Smooth muscle cell (in vitro differentiated cells): ENCODE data around the gene MDM4. TPM values are rescaled to one million over a fixed set of nuclear protein-coding genes. Genes with fewer than 3 reads are reported as not detected.
A peak's percentile ranks its signal among the peaks of the same experiment; 100 is the strongest.

Experiments
- DNase-seq: peaks from one replicate; lab custom pipeline; 2025; ENCODE audit not compliant: unreplicated experiment; lab: John Stamatoyannopoulos, UW
- H2AFZ ChIP-seq: fragments of 200-600 bp; sonication (generic); 2 replicates; pipeline ENCODE4 v1.6.0; 2016; ENCODE audit warnings: antibody characterized with exemption, low read depth, mild to moderate bottlenecking
- H3F3A ChIP-seq: fragments of 200-600 bp; sonication (generic); 2 replicates; pipeline ENCODE4 v1.6.0; 2017; ENCODE audit warnings: antibody characterized with exemption, low read depth
- H3K27ac ChIP-seq: fragments of 200-600 bp; sonication (generic); 2 replicates; pipeline ENCODE4 v1.5.1; 2016; ENCODE audit warnings: low read depth, mild to moderate bottlenecking
- H3K27me3 ChIP-seq: fragments of 200-600 bp; sonication (generic); 2 replicates; pipeline ENCODE4 v1.6.1; 2016; ENCODE audit warnings: low read depth, mild to moderate bottlenecking
- H3K36me3 ChIP-seq: fragments of 200-600 bp; sonication (generic); 2 replicates; pipeline ENCODE4 v1.5.1; 2016; ENCODE audit warnings: low read depth
- H3K4me1 ChIP-seq: fragments of 200-600 bp; sonication (generic); 2 replicates; pipeline ENCODE4 v1.5.1; 2016; ENCODE audit warnings: low read depth
- H3K4me2 ChIP-seq: fragments of 200-600 bp; sonication (generic); 2 replicates; pipeline ENCODE4 v1.6.0; 2016; ENCODE audit warnings: mild to moderate bottlenecking
- H3K4me3 ChIP-seq: fragments of 200-600 bp; sonication (generic); 2 replicates; pipeline ENCODE4 v1.5.1; 2016; ENCODE audit warnings: mild to moderate bottlenecking
- H3K79me2 ChIP-seq: fragments of 200-600 bp; sonication (generic); 2 replicates; pipeline ENCODE4 v1.6.0; 2016; ENCODE audit warnings: low read depth, mild to moderate bottlenecking
- H3K9ac ChIP-seq: fragments of 200-600 bp; sonication (generic); 2 replicates; pipeline ENCODE4 v1.6.0; 2016; ENCODE audit warnings: low read depth
- H3K9me3 ChIP-seq: fragments of 200-600 bp; sonication (generic); replicated peaks from 2 replicates; pipeline ENCODE4 v1.5.1; 2016; ENCODE audit warnings: low read depth
- H4K20me1 ChIP-seq: fragments of 200-600 bp; sonication (generic); 2 replicates; pipeline ENCODE4 v1.6.0; 2016; ENCODE audit warnings: low read depth
- WGBS: methylation state at CpG from one replicate; pipeline ENCODE4 v1.1.7; 2016; ENCODE audit warnings: low lambda C conversion rate; 5-methylcytosine and 5-hydroxymethylcytosine counted together
- polyA plus RNA-seq: library from polyadenylated mRNA; unstranded; fragments of >200 nt; fragmentation: Nextera tagmentation; extraction: Ambion mirVana; gene quantifications from 2 replicates; pipeline ENCODE4 v1.2.1, GENCODE V29; 2016
- total RNA-seq: library from RNA; depleted of rRNA; stranded (reverse); fragments of >200 nt; gene quantifications from 2 replicates; pipeline ENCODE4 v1.2.3, GENCODE V29; 2014
- TF ChIP-seq, protein P1 (sequence below): fragments of 200-600 bp; sonication (generic); IDR thresholded peaks from 2 replicates; pipeline ENCODE4 v1.5.1; 2017; ENCODE audit warnings: borderline replicate concordance, mild to moderate bottlenecking, antibody characterized with exemption; ENCODE audit not compliant: insufficient read depth, poor library complexity, severe bottlenecking

MDM4 gene
- total and polyA plus RNA-seq, 2 experiments from 2014 or later, result 10.8 to 31.7 TPM

DNA sequence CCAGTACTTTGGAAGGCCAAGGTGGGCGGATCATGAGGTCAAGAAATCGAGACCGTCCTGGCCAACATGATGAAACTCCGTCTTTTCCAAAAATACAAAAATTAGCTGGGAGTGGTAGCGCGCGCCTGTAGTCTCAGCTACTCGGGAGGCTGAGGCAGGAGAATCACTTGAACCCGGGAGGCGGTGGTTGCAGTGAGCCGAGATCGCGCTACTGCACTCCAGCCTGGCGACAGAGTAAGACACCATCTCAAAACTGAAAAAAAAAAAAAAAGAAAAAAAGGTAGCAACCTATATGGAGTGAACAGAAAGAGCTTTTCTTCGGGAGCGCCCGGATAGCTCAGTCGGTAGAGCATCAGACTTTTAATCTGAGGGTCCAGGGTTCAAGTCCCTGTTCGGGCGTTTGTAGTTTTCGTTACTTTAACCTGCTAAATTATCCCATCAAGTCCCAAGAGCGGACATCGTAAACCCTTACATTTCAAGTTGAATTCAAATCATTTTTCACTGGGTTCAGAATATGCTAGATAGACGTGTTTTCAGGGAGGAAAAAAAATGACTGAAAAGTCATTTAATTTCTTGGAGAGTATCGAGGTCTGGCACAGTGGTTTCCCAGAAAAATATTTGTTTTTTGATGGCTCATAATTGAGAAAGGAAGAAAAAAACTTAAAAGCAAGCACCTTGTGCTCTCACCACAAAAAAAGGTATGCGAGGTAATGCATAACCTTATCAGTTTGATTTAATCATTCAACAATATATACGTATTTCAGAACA is 9.8 kb upstream of the MDM4 start:
- Histone ChIP-seq H3K9ac (no peak overlapping the region), H3K4me3 (peak overlapping the region; percentile 71), H3K9me3 (no peaks in the 10 kb centered on the region), H3K27me3 (no peaks in the 10 kb centered on the region), H3K36me3 (no peaks in the 10 kb centered on the region), H3K79me2 (no peaks in the 10 kb centered on the region), H3K27ac (peak overlapping the region; percentile 38), H3K4me2 (peak overlapping the region; percentile 91), H2AFZ (peak overlapping the region; percentile 60), H3K4me1 (no peaks in the 10 kb centered on the region), H3F3A (peaks cover 4% of the 10 kb centered on the region), H4K20me1 (no peaks in the 10 kb centered on the region)
- under 1% methylated on average over 27 of the region's 27 CpGs for WGBS
- TF ChIP-seq, protein P1, sequence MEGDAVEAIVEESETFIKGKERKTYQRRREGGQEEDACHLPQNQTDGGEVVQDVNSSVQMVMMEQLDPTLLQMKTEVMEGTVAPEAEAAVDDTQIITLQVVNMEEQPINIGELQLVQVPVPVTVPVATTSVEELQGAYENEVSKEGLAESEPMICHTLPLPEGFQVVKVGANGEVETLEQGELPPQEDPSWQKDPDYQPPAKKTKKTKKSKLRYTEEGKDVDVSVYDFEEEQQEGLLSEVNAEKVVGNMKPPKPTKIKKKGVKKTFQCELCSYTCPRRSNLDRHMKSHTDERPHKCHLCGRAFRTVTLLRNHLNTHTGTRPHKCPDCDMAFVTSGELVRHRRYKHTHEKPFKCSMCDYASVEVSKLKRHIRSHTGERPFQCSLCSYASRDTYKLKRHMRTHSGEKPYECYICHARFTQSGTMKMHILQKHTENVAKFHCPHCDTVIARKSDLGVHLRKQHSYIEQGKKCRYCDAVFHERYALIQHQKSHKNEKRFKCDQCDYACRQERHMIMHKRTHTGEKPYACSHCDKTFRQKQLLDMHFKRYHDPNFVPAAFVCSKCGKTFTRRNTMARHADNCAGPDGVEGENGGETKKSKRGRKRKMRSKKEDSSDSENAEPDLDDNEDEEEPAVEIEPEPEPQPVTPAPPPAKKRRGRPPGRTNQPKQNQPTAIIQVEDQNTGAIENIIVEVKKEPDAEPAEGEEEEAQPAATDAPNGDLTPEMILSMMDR, result no peak
- peak; percentile 29 for DNase-seq

DNA sequence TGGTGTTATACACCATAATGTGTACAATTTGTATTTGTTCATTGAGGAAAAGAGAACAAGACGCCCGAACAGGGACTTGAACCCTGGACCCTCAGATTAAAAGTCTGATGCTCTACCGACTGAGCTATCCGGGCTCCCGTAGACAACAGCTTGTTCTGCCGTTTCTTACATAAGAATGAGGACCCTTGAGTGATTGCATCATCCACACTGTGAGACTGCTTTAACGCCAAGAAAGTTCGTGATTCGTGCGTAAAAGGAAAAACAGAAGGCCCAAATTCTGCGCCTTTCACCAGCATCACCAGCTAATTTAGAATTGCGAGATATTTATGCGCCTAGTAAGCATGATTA is 9.3 kb upstream of the MDM4 start:
- peak overlapping the region; percentile 77 for H3K9ac ChIP-seq
- WGBS, result under 1% methylated on average over 13 of the region's 13 CpGs
- peak; percentile 53 for DNase-seq

DNA sequence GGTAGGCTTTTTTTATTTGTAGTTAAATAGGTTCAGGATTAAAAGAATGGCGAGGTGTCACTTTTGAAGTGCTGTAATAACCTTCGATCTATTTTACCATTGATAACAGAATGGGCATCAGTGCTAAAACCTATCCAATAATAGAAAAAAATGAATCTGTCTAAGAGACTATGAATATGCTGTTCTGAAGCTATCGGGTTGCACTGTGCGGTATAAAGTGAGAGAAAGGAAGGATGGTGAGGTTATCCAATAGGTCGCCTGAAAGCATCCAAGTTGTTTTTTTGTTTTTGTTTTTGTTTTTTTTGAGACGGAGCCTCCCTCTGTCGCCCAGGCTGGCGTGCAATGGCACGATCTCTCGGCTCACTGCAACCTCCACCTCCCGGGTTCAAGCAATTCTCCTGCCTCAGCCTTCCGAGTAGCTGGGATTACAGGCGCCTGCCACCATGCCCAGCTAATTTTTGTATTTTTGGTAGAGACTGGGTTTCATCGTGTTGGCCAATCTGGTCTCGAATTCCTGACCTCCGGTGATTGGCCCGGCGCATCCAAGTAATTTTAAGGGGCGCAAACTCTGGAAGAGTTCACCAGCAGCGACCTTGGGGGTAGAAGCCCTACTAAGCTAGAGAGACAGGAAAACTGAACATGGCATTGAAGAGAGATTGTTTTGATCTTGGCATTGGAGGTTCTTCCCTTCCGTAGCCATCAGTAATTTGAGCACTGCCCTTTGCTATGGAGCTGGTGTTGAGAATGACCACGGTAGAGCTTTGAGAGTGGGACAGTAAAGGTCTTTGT is 8.7 kb upstream of the MDM4 start:
- H4K20me1 ChIP-seq, result no peaks in the 10 kb centered on the region
- H3F3A ChIP-seq, result peaks cover 4% of the 10 kb centered on the region
- no peaks in the 10 kb centered on the region for H3K79me2 ChIP-seq
- H3K9me3 ChIP-seq, result no peaks in the 10 kb centered on the region
- H3K4me3 ChIP-seq, result peak overlapping the region; percentile 71
- peak overlapping the region; percentile 77 for H3K9ac ChIP-seq
- peak overlapping the region; percentile 83 for H3K27ac ChIP-seq
- TF ChIP-seq, protein P1, result no peak
- H3K4me2 ChIP-seq, result peak overlapping the region; percentile 91
- no peaks in the 10 kb centered on the region for H3K36me3 ChIP-seq
- 2% methylated on average over 22 of the region's 22 CpGs for WGBS
- H3K4me1 ChIP-seq, result no peaks in the 10 kb centered on the region
- H3K27me3 ChIP-seq, result no peaks in the 10 kb centered on the region
- peak overlapping the region; percentile 90 for H2AFZ ChIP-seq
- no peak for DNase-seq

More for the DNA sequence above, 9.3 kb upstream of the MDM4 start:
- TF ChIP-seq, protein P1, result no peak
- no peaks in the 10 kb centered on the region for H3K79me2 ChIP-seq
- H3F3A ChIP-seq, result peaks cover 4% of the 10 kb centered on the region
- H3K27me3 ChIP-seq, result no peaks in the 10 kb centered on the region
- no peaks in the 10 kb centered on the region for H4K20me1 ChIP-seq
- H3K9me3 ChIP-seq, result no peaks in the 10 kb centered on the region
- H2AFZ ChIP-seq, result peak overlapping the region; percentile 90
- H3K4me1 ChIP-seq, result no peaks in the 10 kb centered on the region
- peak overlapping the region; percentile 91 for H3K4me2 ChIP-seq
- H3K27ac ChIP-seq, result peak overlapping the region; percentile 83
- H3K36me3 ChIP-seq, result no peaks in the 10 kb centered on the region
- peak overlapping the region; percentile 71 for H3K4me3 ChIP-seq
